ENCODE results near the gene SPRN.

GRCh38 chr10:133445268-133445732 is 20.9 kb upstream of the SPRN start:
- TF ChIP-seq, protein P1, sequence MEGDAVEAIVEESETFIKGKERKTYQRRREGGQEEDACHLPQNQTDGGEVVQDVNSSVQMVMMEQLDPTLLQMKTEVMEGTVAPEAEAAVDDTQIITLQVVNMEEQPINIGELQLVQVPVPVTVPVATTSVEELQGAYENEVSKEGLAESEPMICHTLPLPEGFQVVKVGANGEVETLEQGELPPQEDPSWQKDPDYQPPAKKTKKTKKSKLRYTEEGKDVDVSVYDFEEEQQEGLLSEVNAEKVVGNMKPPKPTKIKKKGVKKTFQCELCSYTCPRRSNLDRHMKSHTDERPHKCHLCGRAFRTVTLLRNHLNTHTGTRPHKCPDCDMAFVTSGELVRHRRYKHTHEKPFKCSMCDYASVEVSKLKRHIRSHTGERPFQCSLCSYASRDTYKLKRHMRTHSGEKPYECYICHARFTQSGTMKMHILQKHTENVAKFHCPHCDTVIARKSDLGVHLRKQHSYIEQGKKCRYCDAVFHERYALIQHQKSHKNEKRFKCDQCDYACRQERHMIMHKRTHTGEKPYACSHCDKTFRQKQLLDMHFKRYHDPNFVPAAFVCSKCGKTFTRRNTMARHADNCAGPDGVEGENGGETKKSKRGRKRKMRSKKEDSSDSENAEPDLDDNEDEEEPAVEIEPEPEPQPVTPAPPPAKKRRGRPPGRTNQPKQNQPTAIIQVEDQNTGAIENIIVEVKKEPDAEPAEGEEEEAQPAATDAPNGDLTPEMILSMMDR (conservative IDR thresholded peaks at IDR 0.05) = no peak
- no peak for TF ChIP-seq EZH2 (IDR thresholded peaks at IDR 0.05; ENCODE audit: low read depth)

Data from PC-9 (cell line).